ENCODE data around the gene SLC9A1.

SLC9A1 gene

GRCh38 chr1:27150641-27151040, 4.3 kb downstream of the SLC9A1 start:
- no peak for DNase-seq (ENCODE audit: low read depth)

- no peak for DNase-seq (ENCODE audit: low read depth)
Measured at GRCh38 chr1:27150183-27150582, 4.7 kb downstream of the SLC9A1 start.

GRCh38 chr1:27149762-27150113, 5.2 kb downstream of the SLC9A1 start:
- DNase-seq (ENCODE audit: low read depth) = no peak

- no peak for DNase-seq (ENCODE audit: low read depth)
Measured at GRCh38 chr1:27149084-27149761, 5.7 kb downstream of the SLC9A1 start.

GRCh38 chr1:27148591-27148990, 6.3 kb downstream of the SLC9A1 start:
- DNase-seq (ENCODE audit: low read depth) = no peak

- no peak for DNase-seq (ENCODE audit: low read depth)
Measured at GRCh38 chr1:27147842-27148518, 6.9 kb downstream of the SLC9A1 start.

- DNase-seq (ENCODE audit: low read depth) = no peak
Measured at GRCh38 chr1:27145934-27146354, 9.0 kb downstream of the SLC9A1 start.

- no peak for DNase-seq (ENCODE audit: low read depth)
Measured at GRCh38 chr1:27144920-27145661, 9.8 kb downstream of the SLC9A1 start.

- no peak for DNase-seq (ENCODE audit: low read depth)
Measured at GRCh38 chr1:27144049-27144748, 10.7 kb downstream of the SLC9A1 start.

GRCh38 chr1:27143401-27143800, 11.5 kb downstream of the SLC9A1 start:
- no peak for DNase-seq (ENCODE audit: low read depth)

GRCh38 chr1:27142464-27142863, 12.5 kb downstream of the SLC9A1 start:
- no peak for DNase-seq (ENCODE audit: low read depth)

GRCh38 chr1:27141266-27142003, 13.5 kb downstream of the SLC9A1 start:
- DNase-seq (ENCODE audit: low read depth) = no peak

- no peak for DNase-seq (ENCODE audit: low read depth)
Measured at GRCh38 chr1:27139980-27140379, 14.9 kb downstream of the SLC9A1 start.

- DNase-seq (ENCODE audit: low read depth) = no peak
Measured at GRCh38 chr1:27138927-27139326, 16.0 kb downstream of the SLC9A1 start.

- DNase-seq (ENCODE audit: low read depth) = no peak
Measured at GRCh38 chr1:27138368-27138767, 16.6 kb downstream of the SLC9A1 start.

GRCh38 chr1:27137544-27138075, 17.3 kb downstream of the SLC9A1 start:
- no peak for DNase-seq (ENCODE audit: low read depth)

GRCh38 chr1:27136998-27137542, 17.9 kb downstream of the SLC9A1 start:
- no peak for DNase-seq (ENCODE audit: low read depth)

GRCh38 chr1:27136236-27136551, 18.7 kb downstream of the SLC9A1 start:
- no peak for DNase-seq (ENCODE audit: low read depth)

GRCh38 chr1:27135541-27136235, 19.2 kb downstream of the SLC9A1 start:
- no peak for DNase-seq (ENCODE audit: low read depth)

GRCh38 chr1:27133991-27134390, 20.9 kb downstream of the SLC9A1 start:
- no peak for DNase-seq (ENCODE audit: low read depth)

- no peak for DNase-seq (ENCODE audit: low read depth)
Measured at GRCh38 chr1:27133158-27133557, 21.8 kb downstream of the SLC9A1 start.

Measured in HS-27A (cell line).